Natural killer cell (primary cell): ENCODE data around the gene GADL1. TPM values are rescaled to one million over a fixed set of nuclear protein-coding genes. Genes with fewer than 3 reads are reported as not detected.
A peak's percentile ranks its signal among the peaks of the same experiment; 100 is the strongest.

ENCODE experiments used
- ATAC-seq, 3 donors: fragments of 150-1000 bp in 2 of 3; fragments of 200-7000 bp in 1 of 3; cut with Tn5 transposase; 1 replicate in 1 of 3; 2 replicates in 2 of 3; pipeline ENCODE4 v1.10.0; 2021; ENCODE audit warnings: mild to moderate bottlenecking in 2 of 3, moderate library complexity in 2 of 3
- DNase-seq, 2 donors: peaks; one replicate each; pipeline versions ENCODE4 v3.0.0 to v3.0.0-alpha.2; 2013 to 2021; ENCODE audit warnings: mixed read lengths in 1 of 2
- H3K27ac ChIP-seq: one replicate; pipeline ENCODE4 v1.5.1; 2013; ENCODE audit warnings: mild to moderate bottlenecking, low read length
- H3K27me3 ChIP-seq: one replicate; pipeline ENCODE4 v1.6.1; 2013; ENCODE audit warnings: low read length; ENCODE audit not compliant: control insufficient read depth, insufficient read depth
- H3K36me3 ChIP-seq: one replicate; pipeline ENCODE4 v1.6.1; 2013; ENCODE audit warnings: low read length; ENCODE audit not compliant: control insufficient read depth, insufficient read depth
- H3K4me1 ChIP-seq: one replicate; pipeline ENCODE4 v1.6.1; 2013; ENCODE audit warnings: low read length; ENCODE audit not compliant: control insufficient read depth, insufficient read depth
- H3K4me3 ChIP-seq: one replicate; pipeline ENCODE4 v1.5.1; 2013; ENCODE audit warnings: low read length
- H3K9me3 ChIP-seq: one replicate; pipeline ENCODE4 v1.6.1; 2013; ENCODE audit warnings: low read length; ENCODE audit not compliant: control insufficient read depth, insufficient read depth
- H3K27ac Mint-ChIP-seq, 2 donors: one replicate each; pipeline ENCODE4 v1.8.0; 2022; ENCODE audit warnings: mild to moderate bottlenecking in 2 of 2, mixed read lengths in 2 of 2, moderate library complexity in 1 of 2
- H3K27me3 Mint-ChIP-seq, 2 donors: one replicate each; pipeline ENCODE4 v1.8.0; 2022; ENCODE audit warnings: low read depth in 2 of 2, mixed read lengths in 2 of 2
- H3K36me3 Mint-ChIP-seq: one replicate; pipeline ENCODE4 v1.8.0; 2022; ENCODE audit warnings: mixed read lengths
- H3K4me1 Mint-ChIP-seq, 2 donors: one replicate each; pipeline ENCODE4 v1.8.0; 2022; ENCODE audit warnings: mixed read lengths in 2 of 2
- H3K4me3 Mint-ChIP-seq: one replicate; pipeline ENCODE4 v1.8.0; 2022; ENCODE audit warnings: mild to moderate bottlenecking, moderate library complexity, mixed read lengths
- H3K9me3 Mint-ChIP-seq, 2 donors: one replicate each; pipeline ENCODE4 v1.8.0; 2022; ENCODE audit warnings: mixed read lengths in 2 of 2
- WGBS: methylation state at CpG from one replicate; pipeline ENCODE4 v1.1.7; 2013; ENCODE audit warnings: missing lambda C conversion rate; ENCODE audit not compliant: insufficient coverage; 5-methylcytosine and 5-hydroxymethylcytosine counted together
- intact Hi-C: fragments of 100-400 bp; cut with micrococcal nuclease; formaldehyde crosslinking; loops from one replicate; pipeline ENCODE4 v1.14.2; 2022
- total RNA-seq, 4 donors: library from RNA; stranded (reverse); fragments of 120-200 nt in 1 of 4; gene quantifications; one replicate each; pipeline versions ENCODE4 v1.2.3 to v1.2.4, GENCODE V29; 2013 to 2022
- TF ChIP-seq, protein P1 (sequence below): fragments of 200-600 bp; IDR thresholded peaks from one replicate; pipeline ENCODE4 v1.8.0; 2022; ENCODE audit warnings: antibody characterized with exemption

The GADL1 gene
- total RNA-seq, 3 donors from 2014 or later (not counting 1 experiment from before 2014, with no cell fraction given), result not detected

DNA sequence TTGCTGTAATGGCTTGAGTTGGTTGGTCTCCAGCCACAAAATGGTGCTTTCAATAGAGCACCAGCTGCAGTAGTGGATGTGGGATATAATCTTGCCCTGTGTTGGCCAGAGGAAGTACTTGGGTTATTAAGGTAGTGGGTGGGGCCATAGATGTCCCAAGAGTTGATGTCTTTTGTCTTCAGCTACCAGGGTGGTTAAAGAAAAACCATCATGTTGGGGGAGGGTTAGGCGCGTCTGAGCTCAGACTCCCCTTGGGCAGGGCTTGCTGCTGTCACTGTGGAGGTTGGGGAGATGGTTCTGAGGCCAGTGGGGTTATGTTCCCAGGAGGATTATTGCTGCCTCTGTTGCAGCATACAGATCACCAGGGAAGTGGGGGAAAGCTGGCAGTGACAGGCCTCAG lies 46.9 kb upstream of the GADL1 start:
- TF ChIP-seq, protein P1, sequence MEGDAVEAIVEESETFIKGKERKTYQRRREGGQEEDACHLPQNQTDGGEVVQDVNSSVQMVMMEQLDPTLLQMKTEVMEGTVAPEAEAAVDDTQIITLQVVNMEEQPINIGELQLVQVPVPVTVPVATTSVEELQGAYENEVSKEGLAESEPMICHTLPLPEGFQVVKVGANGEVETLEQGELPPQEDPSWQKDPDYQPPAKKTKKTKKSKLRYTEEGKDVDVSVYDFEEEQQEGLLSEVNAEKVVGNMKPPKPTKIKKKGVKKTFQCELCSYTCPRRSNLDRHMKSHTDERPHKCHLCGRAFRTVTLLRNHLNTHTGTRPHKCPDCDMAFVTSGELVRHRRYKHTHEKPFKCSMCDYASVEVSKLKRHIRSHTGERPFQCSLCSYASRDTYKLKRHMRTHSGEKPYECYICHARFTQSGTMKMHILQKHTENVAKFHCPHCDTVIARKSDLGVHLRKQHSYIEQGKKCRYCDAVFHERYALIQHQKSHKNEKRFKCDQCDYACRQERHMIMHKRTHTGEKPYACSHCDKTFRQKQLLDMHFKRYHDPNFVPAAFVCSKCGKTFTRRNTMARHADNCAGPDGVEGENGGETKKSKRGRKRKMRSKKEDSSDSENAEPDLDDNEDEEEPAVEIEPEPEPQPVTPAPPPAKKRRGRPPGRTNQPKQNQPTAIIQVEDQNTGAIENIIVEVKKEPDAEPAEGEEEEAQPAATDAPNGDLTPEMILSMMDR, result no peak
- no peak overlapping the region for H3K4me3 Mint-ChIP-seq
- intact Hi-C loops, result no loop called here

DNA sequence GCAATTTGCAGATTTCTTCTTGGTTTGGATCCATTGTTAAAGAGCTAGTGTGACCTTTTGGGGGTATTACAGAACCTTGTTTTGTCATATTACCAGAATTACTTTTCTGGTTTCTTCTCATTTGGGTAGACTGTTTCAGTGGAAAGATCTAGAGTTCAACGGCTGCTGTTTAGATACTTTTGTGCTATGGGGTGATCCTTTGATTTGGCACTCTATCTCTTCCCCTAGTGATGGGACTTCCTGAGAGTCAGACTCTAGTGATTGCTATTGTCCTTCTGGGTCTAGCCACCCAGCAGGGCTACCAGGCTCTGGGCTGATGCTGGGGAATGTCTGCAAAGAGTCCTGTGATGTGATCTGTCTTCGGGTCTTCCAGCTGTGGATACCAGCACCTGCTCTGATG lies 46.3 kb upstream of the GADL1 start:
- Histone ChIP-seq H3K27me3 (no peaks in the 10 kb centered on the region), H3K4me1 (no peaks in the 10 kb centered on the region), H3K4me3 (no peak overlapping the region), H3K36me3 (no peaks in the 10 kb centered on the region), H3K9me3 (no peaks in the 10 kb centered on the region), H3K27ac (no peak overlapping the region)
- Mint-ChIP-seq H3K4me3 (no peak overlapping the region), H3K27ac (no peak overlapping the region), H3K36me3 (no peaks in the 10 kb centered on the region), H3K4me1 (peaks cover 0 to 6% of the 10 kb centered on the region in 2 donors), H3K9me3 (peaks cover 0 to 2% of the 10 kb centered on the region in 2 donors), H3K27me3 (peaks cover 10 to 14% of the 10 kb centered on the region in 2 donors)
- no peak for DNase-seq
- intact Hi-C loops, result no loop called here
- ATAC-seq, result no peak
- TF ChIP-seq, protein P1, result no peak
- WGBS, result 78% methylated on average over 2 of the region's 2 CpGs

More for the DNA sequence above, 46.9 kb upstream of the GADL1 start:
- Mint-ChIP-seq H3K27me3 (peaks cover 10 to 14% of the 10 kb centered on the region in 2 donors), H3K9me3 (peaks cover 0 to 2% of the 10 kb centered on the region in 2 donors), H3K4me1 (peaks cover 0 to 6% of the 10 kb centered on the region in 2 donors), H3K36me3 (no peaks in the 10 kb centered on the region), H3K27ac (no peak overlapping the region)
- Histone ChIP-seq H3K36me3 (no peaks in the 10 kb centered on the region), H3K9me3 (no peaks in the 10 kb centered on the region), H3K4me1 (no peaks in the 10 kb centered on the region), H3K4me3 (no peak overlapping the region), H3K27ac (no peak overlapping the region), H3K27me3 (no peaks in the 10 kb centered on the region)
- no peak for DNase-seq
- 87% methylated on average over 2 of the region's 2 CpGs for WGBS
- ATAC-seq, result no peak

DNA sequence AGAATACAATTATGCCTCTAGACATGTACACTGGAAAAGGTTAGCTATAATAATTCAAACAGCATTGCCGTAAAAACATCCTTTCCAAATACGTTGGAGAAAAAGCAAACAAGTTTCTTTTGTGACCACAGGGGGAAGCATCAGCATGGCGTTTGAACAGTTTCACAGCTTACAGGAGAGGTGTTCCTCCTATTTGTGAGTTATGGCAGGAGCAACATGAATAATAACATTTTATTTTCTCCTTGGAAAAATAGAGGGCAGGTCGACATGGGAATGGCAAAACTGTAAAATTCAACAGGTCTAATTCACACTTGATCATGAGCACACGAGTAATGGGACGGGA lies 39.7 kb upstream of the GADL1 start:
- no peaks in the 10 kb centered on the region for H3K9me3 ChIP-seq
- H3K27ac ChIP-seq, result no peak overlapping the region
- H3K4me1 ChIP-seq, result no peaks in the 10 kb centered on the region
- intact Hi-C loops, result no loop called here
- Mint-ChIP-seq H3K36me3 (no peaks in the 10 kb centered on the region), H3K27ac (no peak overlapping the region), H3K27me3 (peaks cover 5 to 14% of the 10 kb centered on the region in 2 donors), H3K4me1 (peaks cover 5 to 9% of the 10 kb centered on the region in 2 donors), H3K4me3 (no peak overlapping the region), H3K9me3 (peaks cover 0 to 2% of the 10 kb centered on the region in 2 donors)
- 37% methylated on average over 6 of the region's 6 CpGs for WGBS
- H3K36me3 ChIP-seq, result no peaks in the 10 kb centered on the region
- no peaks in the 10 kb centered on the region for H3K27me3 ChIP-seq
- DNase-seq (peak in 1 of 2 donors; percentile 41), ATAC-seq (peak in 1 of 3 donors; percentile 48)
- TF ChIP-seq, protein P1, result no peak
- no peak overlapping the region for H3K4me3 ChIP-seq
